GM19099 (cell line): Measurements from ENCODE around the gene ADCYAP1R1.

ENCODE experiments used
- POLR2A ChIP-seq: IDR thresholded peaks from 3 replicates; pipeline ENCODE4 v1.6.1; 2011; ENCODE audit warnings: low read depth; ENCODE audit not compliant: insufficient read length; ENCODE audit errors: extremely low read depth

Gene ADCYAP1R1

DNA sequence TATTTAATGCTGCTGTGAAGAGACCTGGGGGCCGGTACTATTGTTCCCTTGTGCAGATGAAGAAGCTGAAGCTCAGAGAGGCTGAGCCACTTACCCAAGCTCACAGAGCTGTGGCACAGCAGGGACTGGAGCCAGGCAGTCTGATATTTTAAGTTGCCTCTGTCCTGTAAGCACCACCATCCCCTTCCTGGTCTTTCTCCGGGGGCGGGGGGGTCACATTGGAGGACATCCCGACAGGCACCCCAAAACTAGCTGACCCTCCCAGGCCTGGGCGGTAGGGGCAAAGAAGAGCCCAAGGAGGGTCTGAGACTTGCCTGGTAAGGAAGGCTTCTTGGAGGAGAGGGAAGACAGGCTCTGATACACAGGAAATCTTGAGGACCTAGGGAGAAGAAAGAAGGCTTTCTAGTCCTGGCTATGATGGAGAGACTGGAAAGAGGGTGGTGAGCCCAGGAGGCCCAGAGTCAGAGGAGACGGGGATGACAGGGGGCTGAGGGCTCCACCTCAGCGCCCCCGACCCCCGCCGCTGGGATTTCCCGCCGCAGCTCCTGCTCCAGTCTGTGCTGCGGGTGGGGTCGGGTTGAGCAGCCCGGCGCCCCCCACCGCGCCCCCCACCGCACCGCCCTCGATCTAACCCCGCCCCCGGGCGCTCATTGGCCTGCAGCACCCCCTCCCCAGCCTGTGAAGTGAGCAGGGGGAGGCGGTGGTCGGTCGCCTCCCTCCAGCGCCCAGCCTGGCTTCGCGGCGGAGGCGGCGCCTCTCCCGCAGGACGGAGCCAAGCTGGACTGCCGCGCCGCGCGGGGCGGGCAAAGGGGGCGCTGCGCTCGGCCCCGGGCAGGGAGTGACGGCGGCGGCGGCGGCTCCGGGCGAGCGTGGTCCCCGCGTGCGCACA is at the start of gene ADCYAP1R1:
Gene ADCYAP1R1, plus strand, starts transcription at position 711 of the 889 bp plus-strand sequence. CDS start 10,957 bp downstream, outside the sequence.
- no peak for TF ChIP-seq POLR2A

DNA sequence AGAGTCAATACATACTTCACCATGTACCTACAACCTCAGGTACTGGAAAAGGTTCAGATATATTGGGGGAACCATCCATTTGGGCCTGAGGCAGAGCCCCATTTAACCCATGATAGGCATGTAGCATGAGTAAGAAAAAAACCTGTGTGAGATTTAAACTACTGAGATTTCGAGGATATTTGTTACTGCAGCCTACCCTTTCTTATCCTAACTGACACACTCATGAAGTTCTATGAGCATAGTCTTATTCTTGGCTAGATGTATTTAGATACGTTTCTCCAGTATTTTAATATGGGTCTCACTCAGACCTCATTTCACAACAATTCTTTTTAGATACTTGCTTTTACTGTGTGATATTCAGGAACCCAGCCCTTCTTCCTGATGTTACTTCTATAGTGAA is 49.0 kb upstream of the ADCYAP1R1 start:
- no peak for TF ChIP-seq POLR2A

DNA sequence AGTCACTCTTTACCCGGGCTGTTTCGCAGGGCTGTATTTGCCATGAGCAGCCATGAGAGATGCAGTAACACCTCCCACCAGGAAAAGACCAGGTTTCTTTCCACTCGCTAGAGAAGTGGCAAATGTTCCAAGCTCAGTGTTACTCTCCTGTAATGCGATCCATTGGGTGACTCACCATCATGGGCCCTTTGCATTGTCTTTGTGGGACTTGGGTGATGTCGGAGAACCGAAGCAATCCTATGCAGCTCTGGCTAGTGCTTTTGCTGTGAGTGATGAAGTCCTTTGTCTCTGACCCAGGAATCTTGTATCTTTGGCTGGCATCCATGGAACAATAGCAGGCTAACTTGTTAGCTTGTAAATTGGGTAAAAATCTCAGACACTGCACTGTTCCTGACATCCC is 48.4 kb upstream of the ADCYAP1R1 start:
- TF ChIP-seq POLR2A = no peak

DNA sequence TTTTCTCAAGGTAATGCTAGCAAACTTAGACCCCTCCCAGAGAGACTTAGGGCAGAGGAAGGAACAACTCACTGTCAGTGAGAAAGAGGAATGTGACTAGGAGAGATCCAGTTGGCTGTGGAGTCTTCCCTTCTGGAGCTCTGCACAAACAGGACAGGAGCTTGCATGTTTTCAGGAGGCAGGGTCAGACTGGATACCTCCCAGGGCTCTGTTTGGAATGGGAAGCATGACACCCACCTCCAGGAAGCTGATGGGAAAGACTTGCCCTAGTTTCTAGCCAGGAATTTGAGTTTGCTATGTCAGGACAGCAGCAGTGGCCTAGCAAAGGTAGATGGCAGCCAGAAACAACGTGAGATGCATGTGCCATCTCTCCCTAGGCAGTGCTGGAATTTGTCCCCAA is 47.7 kb upstream of the ADCYAP1R1 start:
- TF ChIP-seq POLR2A = no peak

DNA sequence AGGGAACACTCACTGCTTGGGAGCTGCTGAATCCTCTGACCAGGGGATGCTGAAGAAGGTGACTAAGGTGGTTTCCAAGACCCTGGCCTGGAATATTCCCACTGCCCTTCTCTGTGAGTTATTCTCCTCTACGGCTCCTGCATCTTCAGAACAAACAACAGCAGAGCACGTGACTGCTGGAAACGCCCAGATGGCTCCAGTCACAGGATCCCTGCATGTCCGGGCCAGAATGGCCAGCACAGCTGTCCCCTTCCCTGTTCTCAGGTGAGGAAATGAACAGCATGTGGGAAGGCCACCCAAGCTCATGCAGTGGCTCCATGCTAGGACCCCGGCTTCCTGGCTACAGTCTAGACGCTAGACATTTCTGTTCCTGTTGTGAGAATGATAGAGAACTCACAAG is 45.3 kb upstream of the ADCYAP1R1 start:
- TF ChIP-seq POLR2A = no peak

DNA sequence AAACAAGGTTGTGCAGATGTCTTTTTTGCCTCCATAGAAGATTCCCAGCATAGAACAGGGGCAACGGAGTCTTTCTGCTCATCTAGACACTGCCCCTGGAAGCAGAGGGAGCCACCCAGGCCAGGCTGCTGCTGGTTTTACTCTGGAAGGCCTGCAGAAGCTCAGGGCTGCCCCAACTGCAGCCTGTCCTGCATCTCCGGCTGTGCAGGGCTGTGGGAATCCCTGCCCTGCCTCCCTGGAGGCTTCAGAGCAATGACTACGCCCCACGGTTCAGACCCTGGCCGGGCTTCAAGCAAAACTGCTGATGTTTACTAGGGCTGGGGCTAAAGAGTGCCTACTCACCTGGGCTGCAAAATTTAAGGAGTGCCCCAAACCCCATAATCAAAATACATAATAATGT is 44.5 kb upstream of the ADCYAP1R1 start:
- no peak for TF ChIP-seq POLR2A

DNA sequence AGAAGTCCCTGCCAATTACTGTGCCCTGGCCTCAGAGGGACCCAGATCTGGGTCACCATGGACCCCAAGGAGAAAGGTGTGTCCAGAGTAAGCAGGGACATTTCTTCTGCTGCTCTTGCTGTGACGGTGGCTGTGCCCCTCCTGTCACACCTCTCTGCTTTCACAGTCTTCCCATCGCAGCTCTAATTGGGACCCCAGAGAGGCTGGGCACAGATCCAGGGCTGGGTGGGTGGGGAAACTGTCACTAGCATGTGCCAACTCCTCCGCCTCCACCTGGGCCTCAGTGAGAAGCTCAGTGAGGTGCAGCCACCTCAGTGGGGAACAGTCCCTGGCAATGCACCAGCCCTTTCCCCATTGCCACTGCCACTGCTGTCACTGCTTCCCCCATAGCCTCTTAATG is 37.3 kb upstream of the ADCYAP1R1 start:
- TF ChIP-seq POLR2A = no peak

DNA sequence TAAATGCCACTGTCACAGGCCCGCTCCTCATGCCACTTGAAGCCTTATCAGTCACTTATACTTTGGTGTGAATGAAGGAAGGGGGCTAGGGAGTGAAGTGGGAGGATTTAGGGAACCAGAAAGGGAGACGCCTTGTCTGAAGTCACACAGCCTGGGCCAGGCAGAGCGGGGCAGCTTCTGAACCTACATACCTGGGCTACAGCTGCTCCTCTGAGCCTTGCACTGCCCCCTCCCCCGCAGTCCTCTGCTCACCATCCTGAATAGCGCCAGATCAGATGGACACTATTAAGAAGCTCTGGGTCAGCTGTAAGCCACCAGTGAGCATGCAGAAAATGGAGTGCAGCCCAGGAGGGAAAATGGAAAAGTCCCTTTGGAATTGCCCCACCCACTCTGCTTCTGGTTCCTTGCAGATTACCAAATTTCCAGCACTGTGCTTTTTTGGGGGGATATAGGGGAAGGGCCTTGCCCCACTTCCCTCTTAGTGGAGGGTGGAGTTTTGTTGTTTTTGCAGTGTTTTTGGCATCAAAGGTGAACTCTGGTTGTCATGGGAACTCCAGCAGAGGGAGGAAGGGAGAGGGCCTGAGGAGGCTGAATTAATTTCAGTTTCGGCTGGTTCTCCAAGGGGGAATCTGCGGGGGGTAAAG is 35.0 kb upstream of the ADCYAP1R1 start:
- TF ChIP-seq POLR2A = no peak

DNA sequence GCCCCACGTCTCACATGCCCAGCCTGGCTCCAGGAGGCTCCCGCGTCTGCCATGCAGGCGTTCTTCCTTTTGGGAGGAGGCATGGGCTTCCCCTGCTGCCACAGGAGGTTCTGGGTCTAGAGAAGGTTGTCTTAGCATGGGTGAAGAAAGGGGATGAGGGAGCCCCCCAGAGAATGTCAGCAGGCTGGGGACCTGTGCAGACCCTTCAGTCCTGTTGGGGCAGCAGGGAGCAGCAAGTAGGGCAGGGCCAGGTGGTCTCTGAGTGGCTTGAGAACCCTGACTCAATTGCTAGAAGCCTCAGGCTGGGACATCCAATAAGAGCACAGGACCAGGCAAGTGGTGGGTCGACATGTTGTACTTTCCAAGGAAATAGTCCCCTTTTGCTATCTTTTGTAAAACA is 34.4 kb upstream of the ADCYAP1R1 start:
- TF ChIP-seq POLR2A = no peak

DNA sequence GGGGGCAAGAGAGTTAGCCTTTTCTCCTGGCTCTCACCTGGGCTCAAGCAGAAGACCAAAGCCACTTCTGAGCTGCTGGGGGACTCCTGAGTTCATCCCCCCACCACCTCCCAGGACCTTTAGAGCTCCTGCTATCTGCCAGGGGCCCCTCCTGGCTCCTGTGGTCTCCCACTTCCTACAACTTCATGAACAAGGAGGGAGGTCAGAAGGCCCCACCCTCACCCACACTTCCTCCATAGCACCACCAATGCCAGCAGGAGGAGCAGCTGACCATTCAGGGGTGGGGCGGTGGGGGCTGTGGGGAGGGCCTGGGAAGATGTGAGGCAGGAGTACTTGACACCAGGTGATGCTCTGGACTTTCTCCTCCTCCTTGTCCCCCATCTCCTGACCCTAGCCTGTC is 32.6 kb upstream of the ADCYAP1R1 start:
- no peak for TF ChIP-seq POLR2A

DNA sequence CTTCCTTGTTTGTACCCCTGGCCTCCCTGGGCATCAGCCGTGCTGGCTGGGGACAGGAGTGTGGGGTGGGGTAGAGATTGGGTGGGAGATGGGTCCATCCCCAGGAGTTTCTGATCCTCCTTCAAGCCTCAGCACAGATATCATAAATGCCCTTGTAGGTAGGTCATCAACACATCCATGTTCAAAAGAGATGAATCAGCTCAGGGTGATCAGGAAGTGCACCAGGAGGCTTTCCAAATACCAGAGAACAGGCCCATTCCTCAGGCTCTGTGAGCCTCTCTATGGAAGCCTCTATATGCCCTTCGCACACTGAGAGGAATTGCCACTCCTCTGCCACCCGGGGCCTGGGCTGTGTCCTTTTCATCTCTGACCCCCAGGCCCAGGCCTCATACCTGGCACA is 31.9 kb upstream of the ADCYAP1R1 start:
- no peak for TF ChIP-seq POLR2A

DNA sequence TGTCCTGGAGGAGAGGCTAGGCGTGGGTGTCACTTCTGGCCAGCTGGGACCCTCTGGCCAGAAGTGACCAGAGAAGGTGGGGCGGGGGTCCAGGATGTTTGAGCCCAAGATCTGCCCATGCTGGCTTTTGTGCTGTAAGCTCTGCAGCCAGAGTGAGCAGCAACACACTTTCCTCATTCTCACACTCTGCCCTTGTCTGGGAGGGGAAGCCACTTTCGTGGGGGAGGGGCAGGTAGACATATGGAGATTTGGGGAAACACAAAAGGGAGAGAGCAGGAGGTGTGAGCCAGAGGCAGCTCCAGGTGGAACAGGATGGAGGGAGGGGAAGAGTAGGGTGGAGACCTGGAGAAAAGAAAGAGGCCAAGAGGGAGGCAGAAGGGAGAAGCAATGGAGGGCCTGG is 31.5 kb upstream of the ADCYAP1R1 start:
- TF ChIP-seq POLR2A = no peak

DNA sequence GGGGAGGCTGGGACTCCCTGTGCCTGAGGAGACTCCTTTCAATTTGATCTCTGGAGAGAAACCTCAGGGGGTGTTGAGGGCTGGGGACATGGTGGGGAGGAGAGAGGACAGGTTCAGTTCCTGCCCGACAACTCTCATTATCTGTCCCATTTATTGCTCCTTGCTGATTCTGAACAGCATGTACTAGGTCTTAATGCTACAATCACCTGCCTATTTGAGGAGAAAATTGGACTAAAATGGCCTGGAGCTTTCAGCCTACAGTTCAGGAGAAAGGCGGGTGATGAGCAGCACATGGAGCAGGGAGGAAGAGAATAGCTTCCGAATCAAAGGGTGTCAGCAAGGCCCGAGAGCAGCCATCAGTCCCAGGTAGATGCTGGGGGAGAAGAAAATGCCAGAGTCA is 30.0 kb upstream of the ADCYAP1R1 start:
- TF ChIP-seq POLR2A = no peak

DNA sequence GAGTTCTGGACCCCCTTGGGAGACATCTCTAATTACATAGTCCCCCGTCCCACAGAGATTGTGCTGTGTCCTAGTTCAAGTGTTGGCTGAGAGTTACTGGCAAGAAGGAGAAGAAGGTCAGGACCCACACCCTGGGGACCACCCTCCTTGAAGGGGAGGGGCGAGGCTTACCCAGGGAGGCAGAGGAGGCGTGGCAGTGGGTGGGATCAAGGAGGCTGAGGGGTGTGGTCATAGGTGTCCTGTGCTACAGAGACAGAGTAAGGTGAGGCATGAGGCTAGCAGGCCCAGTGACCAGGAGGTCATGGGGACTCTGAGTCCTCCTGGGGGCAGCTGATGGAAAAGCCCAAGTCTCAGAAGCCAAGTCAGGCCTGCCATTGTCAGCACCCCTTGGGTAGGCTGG is 29.4 kb upstream of the ADCYAP1R1 start:
- TF ChIP-seq POLR2A = no peak

DNA sequence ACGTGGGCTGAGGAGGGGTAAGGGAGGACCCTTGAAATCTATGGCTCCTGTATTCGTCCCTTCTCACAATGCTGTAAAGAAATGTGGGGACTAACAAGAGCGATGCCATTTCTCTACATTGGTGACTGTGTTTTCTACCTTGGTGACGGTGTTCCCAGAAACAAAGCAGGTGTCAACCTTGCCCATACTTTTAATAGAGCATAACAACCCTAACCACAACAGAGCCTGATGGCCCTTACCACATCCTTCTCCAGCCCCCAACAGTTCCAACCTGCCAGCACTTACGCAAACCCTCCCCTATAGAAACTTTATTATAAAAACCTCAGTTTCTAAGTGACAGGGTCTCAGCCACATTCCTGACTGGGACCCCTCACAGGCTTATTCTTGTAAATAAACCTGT is 28.2 kb upstream of the ADCYAP1R1 start:
- no peak for TF ChIP-seq POLR2A
